DMS114 treated with DMSO at 0.1 percent for 48 hours (cell line): Measurements from ENCODE around the gene MBD3.

Experiments
- DNase-seq: peaks from one replicate; lab custom pipeline; 2025; ENCODE audit not compliant: unreplicated experiment; lab: John Stamatoyannopoulos, UW

MBD3 gene

DNA sequence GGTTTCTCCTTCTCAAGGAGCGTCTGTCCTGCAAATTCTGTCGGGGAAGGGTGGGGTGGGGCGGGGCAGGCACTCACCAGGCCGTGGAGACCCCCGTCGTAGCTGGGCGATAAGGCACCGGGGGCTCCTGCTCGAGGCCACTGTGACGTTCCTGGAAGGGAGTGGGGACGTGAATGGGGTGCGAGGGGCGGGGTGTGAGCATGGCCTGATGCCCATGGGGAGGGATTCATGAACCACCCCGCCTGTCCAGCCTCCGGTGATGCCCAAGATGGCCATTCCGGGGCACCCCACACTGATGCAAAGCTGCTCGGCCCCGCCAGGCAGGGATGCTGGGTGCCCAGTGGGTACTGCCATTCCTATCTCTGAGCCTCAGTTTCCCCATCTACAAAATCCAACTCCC is 27.0 kb upstream of the MBD3 start:
- DNase-seq, result no peak

DNA sequence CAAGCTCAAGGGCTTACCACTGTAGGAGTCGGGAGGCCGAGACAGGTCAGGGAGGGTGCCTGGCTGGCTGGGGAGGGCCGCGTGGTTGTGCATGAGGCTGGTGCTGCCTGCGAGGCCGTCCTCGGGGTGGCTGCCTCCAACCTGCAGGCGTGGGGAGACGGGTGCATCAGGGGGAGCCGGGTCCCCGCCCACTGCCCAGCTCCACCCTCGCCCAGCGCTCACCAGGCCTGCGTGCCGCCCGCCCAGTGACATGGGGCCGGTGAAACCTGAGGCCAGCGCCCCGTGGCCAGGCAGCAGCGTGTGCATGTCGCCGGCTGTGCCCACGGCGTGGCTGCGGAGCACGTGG is 26.4 kb upstream of the MBD3 start:
- no peak for DNase-seq

DNA sequence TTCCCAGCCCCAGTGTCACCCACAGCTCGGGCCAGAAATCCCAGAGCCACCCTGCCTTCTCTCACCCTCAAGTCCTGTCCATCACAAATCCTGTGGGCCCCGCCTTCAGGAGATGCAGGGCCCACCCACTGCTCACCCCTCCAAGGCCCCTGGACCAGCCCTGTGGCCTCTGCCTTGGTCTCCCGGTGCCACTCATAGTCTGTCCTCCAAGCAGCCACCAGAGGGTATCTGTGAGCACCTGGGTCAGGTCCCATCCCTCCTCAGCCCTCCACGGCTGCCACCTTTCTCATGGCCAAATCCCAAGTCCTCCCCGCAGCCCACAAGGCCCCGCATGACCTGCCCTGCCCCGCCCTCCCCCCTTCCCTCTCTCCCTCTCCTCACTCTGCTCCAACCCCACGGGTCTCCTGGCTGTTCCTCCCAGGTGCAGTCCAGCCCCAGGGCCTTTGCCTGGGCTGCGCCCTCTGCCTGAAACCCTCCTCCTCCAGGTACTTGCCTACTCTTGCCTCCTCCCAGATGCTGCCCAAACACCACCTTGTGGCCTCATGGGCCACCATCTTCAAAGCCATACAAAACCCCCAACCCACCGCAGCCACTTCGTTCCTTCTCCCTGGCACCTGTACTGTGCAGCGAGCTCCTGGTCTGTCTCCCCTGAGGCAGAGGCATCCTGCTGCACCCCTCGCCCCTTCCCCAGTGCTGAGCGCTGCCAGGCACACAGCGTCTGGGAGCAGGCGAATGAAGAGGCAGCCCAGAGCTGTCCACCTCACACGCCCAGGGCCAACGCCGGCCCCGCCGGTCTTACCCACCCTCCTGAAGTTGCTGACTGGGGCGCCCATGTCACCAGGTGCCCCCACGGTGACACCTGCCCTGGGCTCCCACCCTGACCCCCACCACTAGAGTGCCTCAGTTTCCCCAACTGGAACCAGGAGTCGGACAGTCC is 25.8 kb upstream of the MBD3 start:
- no peak for DNase-seq

DNA sequence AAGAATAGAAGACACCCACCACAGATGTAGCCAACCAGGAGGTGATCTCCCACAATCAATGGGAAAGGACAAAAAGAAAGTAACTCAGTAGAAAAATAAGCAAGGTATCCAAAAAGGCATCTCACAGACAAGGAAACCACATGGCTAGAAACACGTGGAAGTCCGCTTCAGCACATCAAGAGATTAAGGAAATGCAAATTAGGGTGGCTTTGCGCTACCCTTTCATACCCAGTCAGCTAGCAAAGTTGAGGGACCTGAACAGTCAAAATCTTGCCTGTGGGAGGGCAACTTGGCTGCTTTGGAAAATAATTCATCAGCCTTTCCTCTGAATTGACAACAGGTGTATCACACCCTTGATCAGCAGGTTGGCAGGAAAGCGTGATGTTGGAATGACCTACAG is 24.2 kb upstream of the MBD3 start:
- no peak for DNase-seq

DNA sequence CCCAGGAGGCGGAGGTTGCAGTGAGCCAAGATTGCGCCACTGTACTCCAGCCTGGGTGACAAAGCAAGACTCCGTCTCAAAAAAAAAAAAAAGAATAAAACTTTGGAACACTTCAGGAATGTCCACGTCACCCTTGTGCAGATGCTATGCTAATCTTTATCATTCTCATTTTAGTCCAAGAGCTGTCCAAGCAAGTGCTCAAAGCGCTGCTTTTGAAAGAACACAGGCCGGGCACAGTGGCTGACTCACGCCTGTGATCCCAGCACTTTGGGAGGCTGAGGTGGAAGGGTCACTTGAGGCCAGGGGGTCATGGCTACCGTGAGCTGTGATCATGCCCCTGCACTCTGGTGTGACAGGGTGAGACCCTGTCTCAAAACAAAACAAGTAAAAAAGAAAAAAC is 23.7 kb upstream of the MBD3 start:
- no peak for DNase-seq

DNA sequence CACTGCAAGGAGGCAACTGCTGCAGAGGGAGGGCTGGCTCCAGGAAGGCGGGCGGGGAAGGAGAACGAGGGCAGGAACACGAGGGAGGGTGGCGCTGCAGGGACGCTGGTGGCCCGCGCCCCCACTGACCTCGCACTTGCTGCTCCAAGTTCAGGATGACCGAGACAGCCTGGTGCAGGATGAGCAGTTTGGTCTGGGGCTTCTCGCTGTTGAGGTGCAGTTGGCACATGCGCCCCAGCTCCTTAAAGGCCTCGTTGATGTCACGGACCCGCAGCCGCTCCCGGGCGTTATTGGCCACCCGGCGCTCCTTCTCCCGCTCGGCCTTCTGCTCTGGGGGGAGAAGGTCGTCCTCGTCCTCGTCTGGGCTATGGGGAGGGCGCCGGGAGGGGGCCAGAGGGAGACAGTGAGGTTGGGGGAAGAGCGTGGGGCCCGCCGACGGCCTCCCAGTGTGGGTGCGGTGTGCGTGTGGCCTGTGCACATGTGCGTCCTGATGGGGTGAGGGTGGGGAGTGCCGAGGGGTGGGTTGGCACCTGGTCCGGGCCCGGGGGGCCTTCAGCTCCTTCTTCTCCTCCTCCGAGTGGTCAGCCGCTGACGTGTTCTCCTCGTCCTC is 22.6 kb upstream of the MBD3 start:
- no peak for DNase-seq

DNA sequence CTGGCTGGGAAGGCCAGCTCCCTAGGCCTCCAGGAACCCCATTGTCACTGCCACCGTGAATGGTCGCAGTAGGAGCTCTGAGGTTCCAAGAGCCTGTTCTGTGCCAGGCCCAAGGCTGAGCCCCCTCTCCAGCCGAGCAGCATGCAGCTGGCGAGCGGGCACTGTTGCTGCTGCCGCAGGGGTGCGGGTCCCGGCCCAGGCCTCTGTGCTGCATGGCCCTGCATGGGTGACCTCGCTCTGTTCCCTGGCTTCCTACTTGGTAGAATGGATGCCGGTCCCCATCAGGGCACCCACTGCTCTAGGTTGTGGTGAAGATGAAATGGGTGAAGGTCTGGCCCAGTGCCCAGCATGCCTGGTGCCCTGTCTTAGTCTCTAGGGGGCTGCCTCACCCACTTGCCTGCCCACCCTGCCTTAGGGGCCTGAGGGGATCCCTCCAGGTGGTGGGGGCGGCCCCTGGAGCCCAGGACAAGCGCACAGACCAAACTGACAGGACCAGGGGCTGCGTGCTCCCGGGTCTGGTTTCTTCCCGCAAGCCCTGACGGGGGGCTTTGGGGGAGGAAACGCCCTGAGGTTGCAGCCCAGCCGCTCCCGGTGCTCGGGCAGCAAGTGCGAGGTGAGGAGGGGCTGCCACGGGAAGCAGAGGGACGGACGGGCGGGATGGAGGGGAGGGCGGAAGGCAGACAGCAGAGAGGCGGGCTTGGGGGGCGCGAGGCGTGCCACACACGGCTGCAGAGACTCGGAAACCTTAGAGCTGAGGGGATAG is 21.3 kb upstream of the MBD3 start:
- DNase-seq, result no peak

DNA sequence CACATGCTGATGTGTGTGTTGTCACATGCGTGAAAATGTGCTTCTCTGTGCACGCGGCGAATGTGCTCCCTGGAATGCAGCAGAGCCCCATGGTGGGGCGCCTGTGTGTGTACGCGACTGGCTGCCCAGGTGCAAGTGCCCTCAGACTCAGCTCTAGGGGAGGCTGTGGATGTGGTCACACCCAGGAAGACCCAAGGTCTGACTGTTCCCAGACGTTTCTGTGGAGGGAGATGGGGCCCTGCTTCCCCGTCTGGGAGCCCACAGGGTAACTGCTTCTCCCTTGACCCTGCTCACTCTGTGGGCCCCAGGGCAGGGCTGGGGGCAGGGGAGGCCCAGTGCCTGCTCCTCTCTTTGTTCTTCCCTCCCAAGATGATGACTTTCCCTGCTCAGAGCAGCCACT is 20.5 kb upstream of the MBD3 start:
- DNase-seq, result no peak

DNA sequence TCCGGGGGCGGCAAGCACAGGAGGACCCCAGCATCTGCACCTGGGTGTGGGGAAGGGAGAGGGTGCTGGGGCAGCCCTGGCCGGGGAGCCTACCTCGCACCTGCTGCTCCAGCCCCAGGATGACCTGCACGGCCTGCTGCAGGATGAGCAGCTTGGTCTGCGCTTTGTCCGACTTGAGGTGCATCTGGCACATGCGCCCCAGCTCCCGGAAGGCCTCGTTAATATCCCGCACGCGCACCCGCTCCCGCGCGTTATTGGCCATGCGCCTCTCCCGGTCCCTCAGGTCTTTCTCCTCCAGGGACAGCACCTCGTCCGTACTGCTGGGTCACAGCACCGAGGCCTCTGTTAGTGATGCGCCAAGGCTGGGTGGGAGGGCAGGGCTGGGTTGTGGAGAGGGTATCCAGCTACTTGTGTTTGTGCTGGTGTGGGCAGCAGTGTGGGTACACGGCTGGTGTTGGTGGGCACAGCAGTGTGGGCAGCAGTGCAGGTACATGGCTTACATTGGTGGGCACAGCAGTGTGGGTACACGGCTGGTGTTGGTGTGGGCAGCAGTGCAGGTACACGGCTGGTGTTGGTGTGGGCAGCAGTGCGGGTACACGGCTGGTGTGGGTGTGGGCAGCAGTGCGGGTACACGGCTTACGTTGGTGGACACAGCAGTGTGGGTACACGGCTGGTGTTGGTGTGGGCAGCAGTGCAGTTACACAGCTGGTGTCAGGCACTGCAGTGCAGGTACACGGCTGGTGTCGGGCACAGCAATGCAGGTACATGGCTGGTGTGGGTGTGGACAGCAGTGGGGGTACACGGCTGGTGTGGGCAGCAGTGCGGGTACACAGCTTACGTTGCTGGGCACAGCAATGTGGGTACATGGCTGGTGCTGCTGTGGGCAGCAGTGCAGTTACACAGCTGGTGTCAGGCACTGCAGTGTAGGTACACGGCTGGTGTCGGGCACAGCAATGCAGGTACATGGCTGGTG is 19.7 kb upstream of the MBD3 start:
- no peak for DNase-seq

DNA sequence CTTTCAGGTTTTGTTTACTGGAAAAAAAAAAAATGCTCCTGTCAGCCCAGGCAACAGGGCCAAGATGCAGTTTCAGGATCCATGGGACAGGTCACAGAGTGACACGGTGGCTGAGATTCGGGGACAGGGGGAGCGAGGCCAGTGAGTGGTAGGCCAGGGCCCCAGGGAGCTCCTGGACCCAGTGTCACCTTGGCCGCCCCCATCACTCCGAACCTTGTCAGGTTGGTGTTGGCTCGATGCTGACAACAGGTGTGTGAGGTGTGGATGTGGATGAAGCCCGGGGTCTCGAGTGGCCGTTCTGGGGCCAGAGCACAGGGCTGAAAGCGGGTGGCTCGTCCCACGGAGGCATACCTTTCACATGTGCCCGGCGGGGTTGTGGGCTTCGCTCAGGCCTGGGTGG is 18.7 kb upstream of the MBD3 start:
- DNase-seq, result no peak

DNA sequence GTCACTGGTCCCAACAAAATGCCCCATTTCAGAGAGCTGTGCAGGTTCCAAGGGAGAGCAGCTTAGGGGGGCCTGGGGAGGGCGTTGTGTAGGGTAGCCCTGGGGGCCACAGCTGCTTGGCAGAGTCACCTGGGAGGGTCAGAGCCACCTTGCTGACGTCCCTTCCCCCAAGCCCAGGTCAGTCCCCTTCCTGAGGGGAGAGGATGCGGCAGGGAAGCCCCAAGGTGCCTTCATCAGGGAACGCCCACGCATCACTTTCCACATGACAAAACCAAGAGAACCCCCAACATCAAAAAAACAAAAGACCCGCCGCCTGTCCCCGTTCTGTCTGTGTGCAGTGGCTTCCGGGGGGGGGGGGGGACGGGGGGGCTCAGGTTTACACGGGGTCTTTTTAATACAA is 17.9 kb upstream of the MBD3 start:
- no peak for DNase-seq

DNA sequence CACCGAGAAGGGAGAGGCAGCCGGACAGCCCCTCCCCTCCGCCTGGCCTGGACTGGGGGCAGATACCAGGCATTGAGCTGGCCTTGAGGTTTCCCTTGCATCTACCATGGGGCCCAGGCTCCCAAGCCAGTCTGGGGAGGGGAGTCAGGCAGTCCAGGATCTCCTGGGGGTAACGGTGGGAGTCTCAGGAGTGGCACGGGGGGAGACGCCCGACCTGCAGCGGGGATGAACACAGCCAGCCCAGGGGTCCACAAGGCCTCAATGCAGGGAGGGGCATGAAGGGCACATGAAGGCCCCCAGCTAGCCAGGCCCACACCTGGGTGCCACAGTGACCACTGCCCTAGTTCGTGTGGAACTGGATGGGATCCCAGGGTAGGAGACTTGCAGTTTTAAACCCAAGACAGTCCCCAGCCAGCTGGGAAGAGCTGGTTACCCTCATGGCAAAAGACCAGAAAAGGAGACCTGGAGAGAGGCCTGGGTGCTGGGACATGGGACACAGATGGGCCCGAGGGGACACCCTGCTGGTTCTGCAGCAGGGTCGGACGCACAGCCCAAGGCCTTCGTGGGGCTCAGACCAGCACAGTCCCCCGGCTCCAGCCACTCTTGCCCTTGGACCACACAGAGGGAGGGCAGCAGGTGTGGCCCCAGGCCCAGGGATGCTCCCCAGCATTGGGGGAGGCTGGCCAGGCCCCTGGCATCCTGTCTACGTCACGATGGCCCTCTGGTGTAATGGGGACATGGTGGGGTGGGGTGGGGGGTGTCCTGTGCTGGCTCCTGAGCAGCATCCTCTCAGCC is 17.2 kb upstream of the MBD3 start:
- no peak for DNase-seq

DNA sequence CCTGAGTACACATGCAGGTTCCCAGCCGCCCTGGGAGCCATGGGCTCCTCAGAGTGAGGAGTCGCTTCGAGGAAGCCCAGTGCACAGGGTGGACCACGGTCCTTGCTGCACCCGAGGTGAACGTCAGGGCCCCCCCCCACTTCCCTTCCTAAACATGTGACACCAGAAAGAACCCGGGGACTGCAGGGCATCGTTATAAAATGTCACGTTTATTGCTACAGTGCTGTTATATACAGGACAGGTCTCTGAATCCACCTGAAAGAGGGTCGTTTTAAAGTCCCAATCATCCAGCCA is 16.4 kb upstream of the MBD3 start:
- no peak for DNase-seq

DNA sequence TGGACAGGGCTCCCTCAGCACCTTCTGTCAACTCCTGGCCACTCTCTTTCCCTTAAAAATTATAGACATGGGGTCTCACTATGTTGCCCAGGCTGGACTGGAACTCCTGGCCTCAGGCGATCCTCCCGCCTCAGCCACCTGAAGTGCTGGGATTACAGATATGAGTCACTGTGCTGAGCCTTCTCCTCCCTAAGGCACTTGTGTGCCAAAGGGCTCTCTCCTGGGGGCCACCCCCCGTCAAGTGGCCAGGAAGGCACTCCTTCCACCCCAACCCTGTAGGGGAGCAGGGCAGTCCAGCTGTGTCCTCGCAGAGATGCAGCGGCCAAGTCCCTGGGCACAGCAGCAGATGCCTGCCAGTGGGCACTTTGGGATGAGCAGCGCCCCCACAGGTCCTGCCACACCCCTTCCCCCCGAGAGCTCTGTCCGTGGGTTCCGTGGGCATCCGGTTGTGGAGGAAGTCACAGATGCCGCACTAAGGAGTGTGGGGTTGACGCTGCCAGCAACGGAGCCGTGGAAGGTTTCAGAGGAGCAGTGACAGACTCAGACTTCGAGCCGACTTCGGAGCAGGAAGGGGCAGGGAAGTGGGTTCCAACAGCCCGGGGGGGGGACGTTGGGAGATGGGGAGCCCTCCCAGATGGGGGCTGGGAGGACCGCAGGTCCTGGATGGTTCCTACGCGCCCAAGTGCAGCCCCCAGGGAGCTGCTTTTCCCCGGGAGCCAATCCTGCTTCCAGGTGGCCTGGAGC is 15.9 kb upstream of the MBD3 start:
- no peak for DNase-seq

DNA sequence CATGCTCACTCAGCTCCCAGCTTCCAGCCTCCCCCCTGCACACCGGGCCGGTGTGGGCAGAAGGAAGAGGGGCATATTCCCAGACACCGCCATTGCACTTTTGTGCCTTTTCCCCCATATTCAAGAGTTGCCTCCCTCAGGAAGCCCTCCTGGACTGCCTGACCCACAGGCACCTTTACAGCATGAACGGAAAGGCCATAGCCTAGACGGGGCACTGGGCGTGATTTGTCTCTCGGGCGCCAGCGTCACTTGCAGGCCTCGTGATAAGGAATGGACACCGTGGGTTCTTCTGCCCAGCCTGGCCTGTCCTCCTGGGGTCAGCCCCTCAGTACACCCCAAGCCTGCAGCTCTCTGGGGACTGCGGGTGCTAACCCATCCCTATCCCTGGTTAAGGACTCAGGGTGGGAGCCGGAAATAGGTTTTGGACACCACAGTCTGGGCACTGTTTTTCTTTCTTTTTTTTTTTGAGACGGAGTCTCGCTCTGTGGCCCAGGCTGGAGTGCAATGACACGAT is 13.5 kb upstream of the MBD3 start:
- DNase-seq, result no peak

DNA sequence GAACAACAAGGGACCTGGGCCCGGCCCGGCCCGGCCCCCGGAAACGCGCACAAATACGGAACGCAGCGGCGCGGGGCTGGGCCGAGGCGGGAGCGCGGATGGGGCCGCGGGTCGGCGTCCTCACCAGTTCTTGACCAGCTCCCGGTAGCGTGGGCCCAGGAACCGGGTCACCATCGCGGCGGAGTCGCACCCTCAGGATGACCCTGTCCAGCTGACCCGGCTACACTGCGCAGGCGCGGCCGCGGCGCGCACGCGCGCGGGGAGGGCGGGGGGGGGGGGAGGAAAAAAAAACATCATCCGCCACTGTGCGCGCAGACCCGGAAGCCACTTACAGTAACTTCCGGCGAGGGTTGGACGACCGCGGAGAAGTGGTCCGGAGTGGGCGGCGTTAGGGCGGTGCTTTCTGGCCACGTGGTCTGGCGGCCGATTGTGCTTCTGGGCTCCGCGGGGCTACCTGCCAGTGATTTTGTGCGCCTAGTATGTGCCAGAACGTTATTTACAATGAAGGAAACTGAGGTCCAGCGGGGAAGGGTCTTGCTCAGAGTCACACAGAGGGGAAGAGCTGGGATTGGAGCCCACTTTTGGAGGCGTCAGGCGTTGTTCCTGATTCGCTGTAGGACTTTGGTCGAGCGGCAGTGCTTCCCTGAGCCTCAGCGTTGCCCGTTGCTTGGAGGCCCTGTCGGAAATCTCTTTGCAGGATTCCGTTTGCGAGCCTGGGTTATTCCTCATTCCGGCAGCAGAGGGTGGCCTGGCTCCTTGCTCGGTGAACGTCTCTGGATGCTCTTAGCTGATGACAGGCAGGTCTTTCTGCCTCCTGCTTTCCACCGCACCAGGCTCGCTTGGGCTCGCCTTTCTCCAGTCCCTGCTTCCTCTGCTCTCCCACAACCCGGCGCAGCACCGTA is 12.8 kb upstream of the MBD3 start, which contains the start of gene UQCR11:
TSS of gene UQCR11 (minus strand) at position 227 of the 902 bp plus-strand sequence. CDS start at position 174, 53 bp downstream.
- peak; percentile 82 for DNase-seq

DNA sequence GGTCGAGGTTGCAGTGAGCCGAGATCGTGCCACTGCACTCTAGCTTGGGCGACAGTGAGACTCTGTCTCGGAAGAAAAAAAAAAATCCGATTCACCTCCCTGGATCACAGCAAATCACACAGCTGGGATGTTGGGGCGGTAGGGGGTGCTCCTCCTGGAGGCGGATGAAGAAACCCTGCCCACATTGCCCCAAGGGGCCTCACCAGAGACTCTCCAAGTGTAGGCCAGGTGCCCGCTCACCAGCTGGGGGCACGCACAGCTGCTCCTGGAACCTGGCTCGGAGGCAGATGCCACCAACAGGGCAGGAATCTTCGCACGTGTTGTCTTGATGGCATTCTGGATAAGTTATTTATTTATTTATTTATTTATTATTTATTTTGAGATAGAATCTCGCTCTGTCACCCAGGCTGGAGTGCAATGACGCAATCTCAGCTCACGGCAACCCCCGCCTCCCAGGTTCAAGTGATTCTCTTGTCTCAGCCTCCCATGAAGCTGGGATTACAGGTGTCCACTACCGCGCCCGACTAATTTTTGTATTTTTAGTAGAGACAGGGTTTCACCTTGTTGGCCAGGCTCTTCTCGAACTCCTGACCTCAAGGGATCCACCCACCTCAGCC is 9.5 kb upstream of the MBD3 start:
- no peak for DNase-seq

DNA sequence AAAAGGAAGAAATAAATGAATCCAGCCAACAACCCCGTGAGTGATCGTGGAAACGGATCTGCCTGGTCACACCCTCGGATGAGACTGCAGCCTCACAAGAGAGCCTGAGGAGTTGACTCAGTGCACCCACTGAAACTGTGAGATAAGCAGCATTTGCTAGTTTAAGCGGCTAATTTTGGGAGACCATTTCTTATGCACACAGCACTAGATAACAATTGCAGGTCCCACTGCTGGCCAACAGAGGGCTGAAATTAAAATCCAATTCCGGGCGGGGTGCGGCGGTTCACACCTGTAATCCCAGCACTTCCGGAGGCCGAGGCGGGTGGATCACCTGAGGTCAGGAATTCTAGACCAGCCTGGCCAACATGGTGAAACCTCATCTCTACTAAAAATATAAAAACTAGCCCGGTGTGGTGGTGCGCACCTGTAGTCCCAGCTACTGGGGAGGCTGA is 9.0 kb upstream of the MBD3 start:
- no peak for DNase-seq
